Nephron progenitor cell (in vitro differentiated cells): Measurements from ENCODE around the gene STK38L.

Experiments
- DNase-seq: peaks from one replicate; pipeline ENCODE4 v3.0.0; 2021
- H3K27ac Mint-ChIP-seq: 2 replicates; pipeline ENCODE4 v1.8.0; 2021; ENCODE audit warnings: mild to moderate bottlenecking, moderate library complexity, mixed read lengths
- H3K27me3 Mint-ChIP-seq: 2 replicates; pipeline ENCODE4 v1.8.0; 2021; ENCODE audit warnings: mild to moderate bottlenecking, low read depth, mixed read lengths; ENCODE audit not compliant: poor library complexity
- H3K36me3 Mint-ChIP-seq: 2 replicates; pipeline ENCODE4 v1.8.0; 2021; ENCODE audit warnings: low read depth, mixed read lengths
- H3K4me1 Mint-ChIP-seq: 2 replicates; pipeline ENCODE4 v1.8.0; 2021; ENCODE audit warnings: mixed read lengths
- H3K4me3 Mint-ChIP-seq: 2 replicates; pipeline ENCODE4 v1.8.0; 2021; ENCODE audit warnings: mild to moderate bottlenecking, moderate library complexity, mixed read lengths
- H3K9me3 Mint-ChIP-seq: 2 replicates; pipeline ENCODE4 v1.8.0; 2021; ENCODE audit warnings: mild to moderate bottlenecking, moderate library complexity, mixed read lengths
- CTCF ChIP-seq: fragments of 200-600 bp; sonication (generic); IDR thresholded peaks from 2 replicates; pipeline ENCODE4 v1.5.0; 2021; ENCODE audit warnings: antibody characterized with exemption

STK38L gene

GRCh38 chr12:27212861-27213260 lies 31.2 kb upstream of the STK38L start:
- no peak overlapping the region for H3K27ac Mint-ChIP-seq
- no peak for DNase-seq
- H3K36me3 Mint-ChIP-seq = no peaks in the 10 kb centered on the region
- peaks cover 10% of the 10 kb centered on the region for H3K9me3 Mint-ChIP-seq
- no peak overlapping the region for H3K4me3 Mint-ChIP-seq
- H3K4me1 Mint-ChIP-seq = no peaks in the 10 kb centered on the region
- H3K27me3 Mint-ChIP-seq = no peaks in the 10 kb centered on the region
- TF ChIP-seq CTCF = no peak

DNA sequence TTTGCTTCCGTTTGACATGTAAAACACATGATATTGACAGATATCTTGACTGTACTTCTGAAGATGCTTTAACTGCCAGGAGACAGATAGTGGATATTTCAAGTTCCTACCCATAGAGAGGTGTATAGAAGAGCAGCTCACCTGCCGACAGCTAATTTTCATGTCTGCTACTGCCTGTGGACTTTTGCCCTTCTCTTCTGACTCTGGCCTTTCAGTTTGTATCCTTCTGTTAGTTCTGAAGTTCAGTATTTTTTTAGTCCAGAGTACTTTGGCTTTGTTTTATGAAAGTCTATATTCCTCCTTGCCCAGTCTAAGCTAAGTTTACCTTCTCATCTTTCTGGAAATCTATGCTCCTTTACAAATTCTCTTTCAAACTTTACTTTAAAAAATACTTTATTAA lies 30.8 kb upstream of the STK38L start:
- no peaks in the 10 kb centered on the region for H3K4me1 Mint-ChIP-seq
- H3K4me3 Mint-ChIP-seq = no peak overlapping the region
- H3K36me3 Mint-ChIP-seq = no peaks in the 10 kb centered on the region
- H3K27ac Mint-ChIP-seq = no peak overlapping the region
- no peak for DNase-seq
- H3K9me3 Mint-ChIP-seq = peaks cover 10% of the 10 kb centered on the region
- TF ChIP-seq CTCF = no peak
- H3K27me3 Mint-ChIP-seq = no peaks in the 10 kb centered on the region

DNA sequence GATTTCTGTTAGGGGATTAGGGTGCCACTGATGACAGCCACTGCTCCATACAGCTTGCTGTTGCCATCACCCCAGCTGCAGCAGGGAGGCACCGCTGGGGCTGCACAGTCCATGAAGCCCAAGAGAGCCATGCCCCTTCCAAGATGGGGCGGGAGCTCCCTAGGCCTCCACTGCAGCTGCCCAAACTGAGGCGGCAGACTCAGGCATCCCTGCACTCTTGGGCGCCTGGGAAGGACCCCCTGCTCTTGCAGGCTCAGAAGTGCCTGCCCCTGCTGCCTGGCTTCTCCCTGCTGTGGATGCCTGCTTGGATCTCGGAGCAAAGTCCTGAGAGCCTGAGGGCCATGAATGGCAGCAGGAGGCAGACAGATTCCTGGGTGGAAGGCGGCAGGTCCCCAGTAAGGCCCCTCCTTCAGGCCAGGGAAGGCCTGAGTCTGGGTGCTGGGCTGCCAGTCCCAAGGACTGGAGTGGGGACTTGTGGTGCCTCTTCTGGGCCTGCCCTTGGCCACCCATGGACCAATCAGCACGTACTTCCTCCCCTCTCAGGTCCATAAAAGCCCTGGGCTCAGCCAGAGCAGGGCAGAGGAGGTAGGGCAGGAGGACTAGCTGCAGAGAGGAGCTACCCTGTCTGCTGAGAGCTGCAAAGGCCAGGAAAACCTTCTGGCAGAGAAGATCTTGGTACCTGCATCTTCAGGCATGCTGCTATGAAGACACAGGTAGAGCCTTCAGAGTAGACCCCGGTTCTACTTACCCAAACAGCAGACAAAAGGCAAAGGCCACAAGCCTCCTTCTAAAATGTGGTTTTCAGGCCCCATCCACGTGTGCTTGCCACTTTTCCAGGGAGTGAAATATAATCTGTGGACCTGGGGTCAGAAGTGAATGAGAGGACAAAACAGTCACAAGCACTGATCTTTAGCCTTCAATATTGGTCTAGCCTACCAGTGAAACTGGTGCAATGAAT lies 30.0 kb upstream of the STK38L start:
- Mint-ChIP-seq H3K4me1 (no peaks in the 10 kb centered on the region), H3K36me3 (no peaks in the 10 kb centered on the region), H3K27ac (no peak overlapping the region), H3K9me3 (peaks cover 10% of the 10 kb centered on the region), H3K4me3 (no peak overlapping the region), H3K27me3 (no peaks in the 10 kb centered on the region)
- TF ChIP-seq CTCF = no peak
- no peak for DNase-seq

- Mint-ChIP-seq H3K36me3 (no peaks in the 10 kb centered on the region), H3K27me3 (no peaks in the 10 kb centered on the region), H3K4me1 (no peaks in the 10 kb centered on the region), H3K27ac (no peak overlapping the region), H3K4me3 (no peak overlapping the region), H3K9me3 (no peaks in the 10 kb centered on the region)
- no peak for DNase-seq
- no peak for TF ChIP-seq CTCF
Measured at GRCh38 chr12:27217590-27217989, 26.5 kb upstream of the STK38L start.

DNA sequence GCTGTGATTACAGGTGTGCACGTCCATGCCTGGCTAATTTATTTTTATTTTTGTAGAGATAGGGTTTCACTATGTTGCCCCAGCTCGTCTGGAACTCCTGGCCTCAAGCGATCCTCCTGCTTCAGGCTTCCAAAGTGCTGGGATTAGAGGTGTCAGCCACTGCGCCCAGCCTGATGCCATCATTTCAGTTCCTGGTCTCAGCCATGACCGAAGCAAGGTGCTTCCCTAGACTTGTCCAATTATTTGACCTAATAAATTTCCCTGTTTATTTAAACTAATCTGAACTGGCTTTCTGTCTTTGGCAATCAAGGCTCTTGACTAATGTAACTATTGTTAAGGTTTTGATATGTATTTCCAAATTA lies 24.4 kb upstream of the STK38L start:
- Mint-ChIP-seq H3K4me3 (no peak overlapping the region), H3K36me3 (no peaks in the 10 kb centered on the region), H3K9me3 (no peaks in the 10 kb centered on the region), H3K4me1 (no peaks in the 10 kb centered on the region), H3K27me3 (no peaks in the 10 kb centered on the region), H3K27ac (no peak overlapping the region)
- DNase-seq = no peak
- no peak for TF ChIP-seq CTCF
